Bronchial epithelial cell (primary cell): ENCODE data around the gene MEFV. TPM values are rescaled to one million over a fixed set of nuclear protein-coding genes. Genes with fewer than 3 reads are reported as not detected.

Experiments
- DNase-seq: peaks from one replicate; pipeline ENCODE4 v3.0.0-alpha.2; 2010; ENCODE audit warnings: low read depth
- FAIRE-seq: peaks from 2 replicates; lab custom pipeline; 2011; peaks lifted over from hg19 to GRCh38; lab: Jason Lieb, UNC
- H3K27me3 ChIP-seq: 2 replicates; pipeline ENCODE4 v1.5.1; 2011; ENCODE audit warnings: low read length; ENCODE audit not compliant: control insufficient read depth, insufficient read depth
- H3K36me3 ChIP-seq: 2 replicates; pipeline ENCODE4 v1.5.1; 2011; ENCODE audit warnings: low read length; ENCODE audit not compliant: control insufficient read depth, insufficient read depth
- H3K4me3 ChIP-seq: 2 replicates; pipeline ENCODE4 v1.5.1; 2011; ENCODE audit warnings: mild to moderate bottlenecking, low read depth, low read length, control low read depth
- total RNA-seq: library from RNA; depleted of rRNA; stranded (reverse); fragments of >200 nt; gene quantifications from 2 replicates; pipeline ENCODE4 v1.2.1, GENCODE V29; 2014
- TF ChIP-seq, protein P1 (sequence below): IDR thresholded peaks from 2 replicates; pipeline ENCODE4 v1.5.1; 2011; ENCODE audit warnings: mild to moderate bottlenecking, moderate library complexity, low read length, control low read depth, inconsistent platforms; ENCODE audit not compliant: insufficient read depth, severe bottlenecking

The MEFV gene
- total RNA-seq, 1 donor from 2014 or later: not detected

GRCh38 chr16:3282730-3283542 lies 26.5 kb upstream of the MEFV start, which contains the start of gene ZNF263:
Gene ZNF263 (plus strand): TSS chr16:3283491. CDS start chr16:3283819, 328 bp downstream.
- DNase-seq (peak; percentile 91), FAIRE-seq (no peak)
- TF ChIP-seq, protein P1, sequence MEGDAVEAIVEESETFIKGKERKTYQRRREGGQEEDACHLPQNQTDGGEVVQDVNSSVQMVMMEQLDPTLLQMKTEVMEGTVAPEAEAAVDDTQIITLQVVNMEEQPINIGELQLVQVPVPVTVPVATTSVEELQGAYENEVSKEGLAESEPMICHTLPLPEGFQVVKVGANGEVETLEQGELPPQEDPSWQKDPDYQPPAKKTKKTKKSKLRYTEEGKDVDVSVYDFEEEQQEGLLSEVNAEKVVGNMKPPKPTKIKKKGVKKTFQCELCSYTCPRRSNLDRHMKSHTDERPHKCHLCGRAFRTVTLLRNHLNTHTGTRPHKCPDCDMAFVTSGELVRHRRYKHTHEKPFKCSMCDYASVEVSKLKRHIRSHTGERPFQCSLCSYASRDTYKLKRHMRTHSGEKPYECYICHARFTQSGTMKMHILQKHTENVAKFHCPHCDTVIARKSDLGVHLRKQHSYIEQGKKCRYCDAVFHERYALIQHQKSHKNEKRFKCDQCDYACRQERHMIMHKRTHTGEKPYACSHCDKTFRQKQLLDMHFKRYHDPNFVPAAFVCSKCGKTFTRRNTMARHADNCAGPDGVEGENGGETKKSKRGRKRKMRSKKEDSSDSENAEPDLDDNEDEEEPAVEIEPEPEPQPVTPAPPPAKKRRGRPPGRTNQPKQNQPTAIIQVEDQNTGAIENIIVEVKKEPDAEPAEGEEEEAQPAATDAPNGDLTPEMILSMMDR: no peak
- Histone ChIP-seq H3K27me3 (no peaks in the 10 kb centered on the region), H3K36me3 (peaks cover 4% of the 10 kb centered on the region), H3K4me3 (peak within 1 kb of the TSS; percentile 69)

DNA sequence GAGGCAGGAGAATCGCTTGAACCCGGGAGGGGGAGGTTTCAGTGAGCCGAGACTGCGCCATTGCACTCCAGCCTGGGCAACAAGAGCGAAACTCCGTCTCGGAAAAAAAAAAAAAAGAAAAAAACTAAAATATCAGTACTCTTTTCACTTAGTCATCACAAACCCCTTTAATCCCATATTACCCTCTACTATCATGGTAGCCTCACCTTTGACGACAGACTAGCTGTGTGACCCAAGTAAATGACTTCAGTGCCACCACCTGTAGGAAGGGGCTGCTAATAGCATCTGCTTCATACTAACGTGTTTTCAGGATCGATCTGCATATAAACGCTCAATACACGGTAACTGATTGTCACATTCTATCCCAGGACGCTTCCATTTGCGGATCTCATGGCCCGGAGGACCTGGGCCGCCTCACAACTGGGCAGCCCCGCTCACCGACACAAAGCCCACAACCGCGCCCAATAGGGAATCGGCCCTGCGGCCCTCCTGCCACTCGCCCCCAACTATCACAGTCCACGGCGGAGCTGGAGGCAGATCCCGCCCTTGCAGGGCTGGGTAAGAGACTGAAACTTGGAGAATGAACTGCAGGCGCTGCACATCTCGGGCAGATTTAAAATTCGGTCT lies 25.8 kb upstream of the MEFV start:
- Histone ChIP-seq H3K4me3 (peak overlapping the region; percentile 69), H3K27me3 (no peaks in the 10 kb centered on the region), H3K36me3 (peaks cover 4% of the 10 kb centered on the region)
- TF ChIP-seq, protein P1: no peak
- no peak for DNase-seq
- FAIRE-seq: no peak

GRCh38 chr16:3281222-3281820 lies 24.9 kb upstream of the MEFV start:
- no peaks in the 10 kb centered on the region for H3K27me3 ChIP-seq
- H3K4me3 ChIP-seq: no peak overlapping the region
- TF ChIP-seq, protein P1: no peak
- peaks cover 4% of the 10 kb centered on the region for H3K36me3 ChIP-seq
- FAIRE-seq (no peak), DNase-seq (no peak)

- no peaks in the 10 kb centered on the region for H3K27me3 ChIP-seq
- TF ChIP-seq, protein P1: no peak
- H3K36me3 ChIP-seq: no peaks in the 10 kb centered on the region
- no peak overlapping the region for H3K4me3 ChIP-seq
- DNase-seq (no peak), FAIRE-seq (no peak)
Measured at GRCh38 chr16:3276679-3277078, 20.2 kb upstream of the MEFV start.

DNA sequence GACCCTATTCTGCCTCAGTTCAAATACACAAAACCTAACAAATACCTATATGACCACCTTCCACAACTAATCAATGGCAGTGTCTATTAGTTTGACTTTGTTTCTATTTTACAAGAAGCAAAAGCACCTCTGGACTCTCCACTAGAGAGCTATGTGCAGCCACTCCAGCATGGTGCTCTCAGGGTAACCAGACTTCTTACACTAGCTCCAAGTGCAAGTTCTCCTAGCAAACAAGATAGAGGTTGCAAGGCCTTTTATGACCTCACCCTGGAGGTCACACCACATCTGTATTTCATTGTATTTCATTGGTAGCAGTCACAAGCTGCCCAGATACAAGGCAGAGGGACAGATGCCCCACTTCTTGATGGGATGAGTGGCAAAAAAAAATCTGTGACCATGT lies 18.5 kb upstream of the MEFV start:
- Histone ChIP-seq H3K27me3 (no peaks in the 10 kb centered on the region), H3K4me3 (no peak overlapping the region), H3K36me3 (no peaks in the 10 kb centered on the region)
- TF ChIP-seq, protein P1: no peak
- DNase-seq: no peak
- FAIRE-seq: peak; percentile 52
